ENCODE results near the gene PLA2G12A.
"Not testable (repeated sequence)": the region's sequence is repeated elsewhere in the genome, so short reads cannot be mapped to it uniquely, and the experiment has no call there.

Gene PLA2G12A

DNA sequence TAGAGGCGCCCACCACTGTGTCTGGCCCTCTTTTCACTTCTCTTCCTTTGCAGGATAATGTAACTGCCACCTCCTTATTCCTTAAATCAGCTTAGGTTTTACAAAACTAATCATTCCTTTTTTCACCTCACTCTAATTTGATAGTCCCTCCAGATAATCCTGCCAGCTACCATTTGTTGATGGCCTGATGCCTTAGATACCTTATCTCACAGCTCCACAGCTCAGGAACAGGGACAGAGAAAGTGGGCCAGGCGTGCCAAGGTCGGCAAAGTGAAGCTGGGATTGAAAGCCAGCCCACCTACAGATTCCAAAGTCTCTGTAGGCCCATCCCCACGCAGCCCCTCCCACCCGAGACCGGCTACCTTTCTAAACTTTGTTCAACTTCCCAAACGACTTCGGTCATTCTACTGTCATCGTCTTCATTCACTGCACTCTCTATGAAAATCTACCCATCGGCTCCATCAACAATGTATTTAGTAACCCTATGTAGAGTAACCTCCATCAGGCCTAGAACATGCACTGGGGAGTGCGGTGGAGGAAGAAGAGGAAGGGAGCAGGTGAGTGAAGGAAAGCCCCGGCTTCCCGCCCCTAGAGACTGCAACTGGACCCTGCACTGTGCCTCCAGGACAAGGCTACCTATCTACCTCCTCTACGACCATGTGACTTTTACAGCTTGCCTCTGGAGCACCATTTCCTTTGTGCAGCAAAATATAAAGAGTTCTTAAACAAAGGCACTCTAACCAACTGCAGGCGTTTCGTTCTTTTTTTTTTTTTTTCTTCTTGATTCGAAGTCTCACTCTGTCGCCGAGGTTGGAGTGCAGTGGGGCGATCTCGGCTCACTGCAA, 28.1 kb downstream of the PLA2G12A start:
- Histone ChIP-seq H3K36me3 (ENCODE audit: insufficient read depth, low read length) (peaks cover 6% of the 10 kb centered on the region; the same call in 1 of the 2 replicates), H3K27me3 (ENCODE audit: insufficient read depth, low read length) (no peaks in the 10 kb centered on the region), H3K4me3 (ENCODE audit: low read depth, low read length) (peak overlapping the region; percentile 91), H3K79me2 (ENCODE audit: control insufficient read depth, insufficient read depth, low read length, unreplicated experiment) (peaks cover 19% of the 10 kb centered on the region), H3K4me1 (ENCODE audit: control insufficient read depth, insufficient read depth, low read length, unreplicated experiment) (peaks cover 7% of the 10 kb centered on the region), H2AFZ (ENCODE audit: low read length, unreplicated experiment) (peak overlapping the region; percentile 99), H3K27ac (ENCODE audit: low read depth, low read length) (peak overlapping the region; percentile 28; the same call in 1 of the 2 replicates)

DNA sequence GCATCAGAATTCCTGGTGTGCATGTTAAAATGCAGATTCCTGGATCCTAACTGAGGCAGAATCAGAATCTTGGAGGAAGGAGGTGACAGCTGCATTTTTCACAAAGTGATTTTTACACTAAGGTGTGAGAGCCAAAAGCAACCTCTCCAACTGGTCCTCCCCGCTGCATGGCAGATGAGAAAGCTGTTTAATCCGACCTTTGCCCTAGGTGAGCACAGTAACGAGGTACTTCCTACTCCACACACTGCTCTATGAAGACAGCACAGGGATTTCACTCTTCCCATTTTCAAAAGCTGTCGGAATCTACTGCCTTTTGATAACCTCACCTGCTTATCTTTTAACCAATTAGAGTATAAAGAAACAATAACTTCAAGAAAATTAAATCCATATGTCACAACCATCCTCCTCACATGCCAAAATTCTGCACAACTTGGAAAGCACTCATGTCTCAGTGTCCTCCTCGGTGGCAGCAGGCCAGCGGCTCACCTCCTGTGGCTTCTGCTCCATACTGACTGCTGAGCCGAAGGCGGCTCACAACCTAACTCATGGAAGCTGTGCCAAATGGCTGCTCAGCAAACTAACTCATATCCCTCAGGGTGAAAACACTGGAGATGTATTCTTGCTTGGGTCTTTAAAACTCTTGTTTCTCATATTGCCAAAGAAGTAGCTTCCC, 30.2 kb downstream of the PLA2G12A start:
- Histone ChIP-seq H3K27me3 (ENCODE audit: insufficient read depth, low read length) (no peaks in the 10 kb centered on the region), H3K36me3 (ENCODE audit: insufficient read depth, low read length) (peaks cover 11% of the 10 kb centered on the region; the same call in 1 of the 2 replicates), H3K79me2 (ENCODE audit: control insufficient read depth, insufficient read depth, low read length, unreplicated experiment) (peaks cover 19% of the 10 kb centered on the region), H3K4me1 (ENCODE audit: control insufficient read depth, insufficient read depth, low read length, unreplicated experiment) (peaks cover 7% of the 10 kb centered on the region), H3K4me3 (ENCODE audit: low read depth, low read length) (no peak overlapping the region), H2AFZ (ENCODE audit: low read length, unreplicated experiment) (no peak overlapping the region), H3K27ac (ENCODE audit: low read depth, low read length) (no peak overlapping the region)

DNA sequence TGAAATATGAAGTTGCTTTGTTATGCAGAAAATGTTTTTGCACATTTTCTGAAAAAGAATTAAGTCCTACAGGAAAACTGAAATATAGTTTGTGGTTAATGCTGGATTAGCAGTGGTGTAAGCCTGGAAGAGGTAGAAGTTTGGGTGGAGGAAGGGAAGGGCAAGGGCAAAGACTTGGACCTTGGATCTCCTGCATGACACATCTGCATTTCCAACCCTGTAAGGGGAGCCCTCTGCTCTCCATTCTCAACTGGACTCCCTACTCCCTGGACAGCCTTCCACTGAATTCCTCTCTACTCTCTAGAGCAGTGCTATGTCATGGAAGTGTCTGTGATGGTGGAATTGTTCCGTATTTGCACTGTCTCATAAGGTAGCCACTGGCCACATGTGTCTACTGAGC, 31.2 kb downstream of the PLA2G12A start:
- H3K4me1 ChIP-seq (ENCODE audit: control insufficient read depth, insufficient read depth, low read length, unreplicated experiment): peaks cover 7% of the 10 kb centered on the region
- no peak overlapping the region for H2AFZ ChIP-seq (ENCODE audit: low read length, unreplicated experiment)
- H3K79me2 ChIP-seq (ENCODE audit: control insufficient read depth, insufficient read depth, low read length, unreplicated experiment): peaks cover 19% of the 10 kb centered on the region
- peaks cover 16% of the 10 kb centered on the region for H3K36me3 ChIP-seq (ENCODE audit: insufficient read depth, low read length)
- H3K27me3 ChIP-seq (ENCODE audit: insufficient read depth, low read length): no peaks in the 10 kb centered on the region
- H3K4me3 ChIP-seq (ENCODE audit: low read depth, low read length): no peak overlapping the region
- H3K27ac ChIP-seq (ENCODE audit: low read depth, low read length): no peak overlapping the region

DNA sequence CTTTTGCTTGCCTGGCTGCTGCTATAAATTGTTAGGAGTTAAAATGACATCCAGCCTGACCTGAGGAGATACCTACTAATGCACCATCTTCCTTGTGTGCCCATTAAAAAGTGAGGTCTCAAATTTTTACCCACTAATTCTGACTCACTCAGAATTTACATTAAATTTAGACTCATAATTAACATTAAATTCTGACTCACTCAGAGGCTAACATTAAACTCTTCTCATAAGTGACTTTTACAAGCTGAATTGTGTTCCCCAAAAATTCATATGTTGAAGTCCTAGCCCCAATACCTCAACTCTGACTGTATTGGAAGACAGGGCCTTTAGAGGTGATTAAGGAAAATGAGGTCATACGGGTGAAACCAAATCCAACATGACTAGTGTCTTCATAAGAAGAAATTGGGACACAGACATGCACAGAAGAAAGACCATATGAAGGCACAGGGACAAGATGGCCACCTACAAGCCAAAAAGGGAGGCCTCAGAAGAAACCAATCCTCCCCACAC, 38.4 kb downstream of the PLA2G12A start:
- no peaks in the 10 kb centered on the region for H3K79me2 ChIP-seq (ENCODE audit: control insufficient read depth, insufficient read depth, low read length, unreplicated experiment)
- no peaks in the 10 kb centered on the region for H3K4me1 ChIP-seq (ENCODE audit: control insufficient read depth, insufficient read depth, low read length, unreplicated experiment)
- no peaks in the 10 kb centered on the region for H3K27me3 ChIP-seq (ENCODE audit: insufficient read depth, low read length)
- no peak overlapping the region for H3K27ac ChIP-seq (ENCODE audit: low read depth, low read length)
- H2AFZ ChIP-seq (ENCODE audit: low read length, unreplicated experiment): no peak overlapping the region
- H3K36me3 ChIP-seq (ENCODE audit: insufficient read depth, low read length): peaks cover 18% of the 10 kb centered on the region
- no peak overlapping the region for H3K4me3 ChIP-seq (ENCODE audit: low read depth, low read length)

DNA sequence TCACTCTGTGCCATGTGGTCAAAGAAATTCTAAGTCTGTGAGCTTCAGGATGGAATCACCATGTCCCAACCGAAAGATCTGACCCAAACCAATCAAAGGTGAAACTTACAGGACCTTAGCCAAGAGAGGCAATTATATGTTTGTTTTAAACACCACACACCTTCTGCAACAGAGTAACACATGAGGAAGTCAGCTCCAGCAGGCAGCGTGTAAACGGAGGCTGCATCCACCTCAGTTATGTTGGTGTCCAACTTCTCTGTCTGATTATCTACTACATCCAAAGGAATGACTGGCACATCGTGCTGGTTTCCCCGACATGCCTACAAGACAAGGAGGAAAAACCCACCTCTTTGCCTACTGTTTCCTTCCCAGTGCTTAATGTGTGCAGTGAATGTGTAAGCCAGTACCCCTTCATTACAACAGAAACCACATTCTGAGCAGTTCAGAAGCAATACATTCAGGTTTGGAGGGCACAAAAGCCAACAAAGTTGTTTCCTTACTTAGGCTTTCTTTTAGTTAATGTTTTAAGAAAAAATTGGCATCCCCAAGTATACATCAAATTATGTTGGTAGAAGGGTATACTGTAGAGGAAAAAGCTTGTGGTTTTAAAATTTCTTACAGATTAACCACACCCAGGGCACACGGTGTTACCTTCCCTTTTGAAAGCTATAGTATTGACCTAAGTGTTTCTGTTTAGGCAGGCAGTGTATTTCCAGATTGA, 39.0 kb downstream of the PLA2G12A start:
- Histone ChIP-seq H3K4me1 (ENCODE audit: control insufficient read depth, insufficient read depth, low read length, unreplicated experiment) (no peaks in the 10 kb centered on the region), H3K27ac (ENCODE audit: low read depth, low read length) (no peak overlapping the region), H3K27me3 (ENCODE audit: insufficient read depth, low read length) (no peaks in the 10 kb centered on the region)

DNA sequence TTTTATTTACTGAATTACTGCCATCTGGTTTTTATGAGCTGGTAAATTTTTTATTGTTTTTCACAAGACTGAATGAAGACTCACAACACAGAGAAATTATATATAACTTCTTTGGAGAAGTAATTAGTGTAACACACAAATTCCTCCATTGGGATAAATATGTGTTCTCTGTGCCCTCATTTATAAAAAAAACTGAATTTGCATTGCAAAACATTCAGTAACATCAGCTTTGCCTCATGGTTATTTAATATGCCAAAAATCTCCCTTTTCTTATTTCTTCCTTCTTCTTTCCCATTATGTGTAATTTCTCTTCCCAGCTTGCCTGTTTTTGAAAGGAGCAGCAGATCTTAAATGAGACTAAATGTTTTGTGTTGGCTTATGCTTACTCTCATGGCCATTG, 45.1 kb downstream of the PLA2G12A start:
- H3K27ac ChIP-seq (ENCODE audit: low read depth, low read length): no peak overlapping the region
- H3K4me1 ChIP-seq (ENCODE audit: control insufficient read depth, insufficient read depth, low read length, unreplicated experiment): no peaks in the 10 kb centered on the region
- H3K36me3 ChIP-seq (ENCODE audit: insufficient read depth, low read length): 0 out of 2 replicates have a peak, but pooled peaks cover 3% of the 10 kb centered on the region
- no peaks in the 10 kb centered on the region for H3K79me2 ChIP-seq (ENCODE audit: control insufficient read depth, insufficient read depth, low read length, unreplicated experiment)
- H2AFZ ChIP-seq (ENCODE audit: low read length, unreplicated experiment): no peak overlapping the region
- no peak overlapping the region for H3K4me3 ChIP-seq (ENCODE audit: low read depth, low read length)
- no peaks in the 10 kb centered on the region for H3K27me3 ChIP-seq (ENCODE audit: insufficient read depth, low read length)

More for the DNA sequence above, 39.0 kb downstream of the PLA2G12A start:
- Histone ChIP-seq H3K79me2 (ENCODE audit: control insufficient read depth, insufficient read depth, low read length, unreplicated experiment) (no peaks in the 10 kb centered on the region), H3K36me3 (ENCODE audit: insufficient read depth, low read length) (peaks cover 14% of the 10 kb centered on the region), H3K4me3 (ENCODE audit: low read depth, low read length) (no peak overlapping the region), H2AFZ (ENCODE audit: low read length, unreplicated experiment) (no peak overlapping the region)

DNA sequence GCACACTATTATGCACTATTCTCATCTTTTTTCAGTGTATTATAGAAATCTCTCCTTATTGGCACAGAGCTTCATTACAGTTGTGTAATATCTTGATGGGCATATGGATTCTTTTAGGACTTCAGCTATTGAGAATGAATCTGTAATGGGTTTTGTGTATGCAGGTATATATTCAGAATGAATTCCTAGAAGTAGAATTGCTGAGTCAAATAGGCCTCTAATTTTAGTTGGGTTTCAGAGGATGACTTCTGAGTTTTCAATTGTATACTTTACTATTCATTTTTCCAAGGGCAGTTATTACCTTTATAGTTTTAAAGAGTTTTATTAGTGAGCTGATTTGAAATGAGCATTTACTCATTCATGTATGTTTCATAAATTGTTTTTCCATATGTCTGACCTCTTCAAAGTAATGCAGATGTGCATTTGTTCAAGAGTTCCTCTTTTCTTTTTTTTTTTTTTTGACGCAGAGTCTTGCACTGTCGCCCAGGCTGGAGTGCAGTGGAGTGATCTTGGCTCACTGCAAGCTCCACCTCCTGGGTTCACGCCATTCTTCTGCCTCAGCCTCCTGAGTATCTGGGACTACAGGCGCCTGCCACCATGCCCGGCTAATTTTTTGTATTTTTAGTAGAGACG, 46.1 kb downstream of the PLA2G12A start:
- no peak overlapping the region for H3K27ac ChIP-seq (ENCODE audit: low read depth, low read length)
- no peaks in the 10 kb centered on the region for H3K27me3 ChIP-seq (ENCODE audit: insufficient read depth, low read length)
- H3K79me2 ChIP-seq (ENCODE audit: control insufficient read depth, insufficient read depth, low read length, unreplicated experiment): no peaks in the 10 kb centered on the region
- no peak overlapping the region for H2AFZ ChIP-seq (ENCODE audit: low read length, unreplicated experiment)
- no peaks in the 10 kb centered on the region for H3K4me1 ChIP-seq (ENCODE audit: control insufficient read depth, insufficient read depth, low read length, unreplicated experiment)
- H3K36me3 ChIP-seq (ENCODE audit: insufficient read depth, low read length): no peaks in the 10 kb centered on the region
- H3K4me3 ChIP-seq (ENCODE audit: low read depth, low read length): no peak overlapping the region

DNA sequence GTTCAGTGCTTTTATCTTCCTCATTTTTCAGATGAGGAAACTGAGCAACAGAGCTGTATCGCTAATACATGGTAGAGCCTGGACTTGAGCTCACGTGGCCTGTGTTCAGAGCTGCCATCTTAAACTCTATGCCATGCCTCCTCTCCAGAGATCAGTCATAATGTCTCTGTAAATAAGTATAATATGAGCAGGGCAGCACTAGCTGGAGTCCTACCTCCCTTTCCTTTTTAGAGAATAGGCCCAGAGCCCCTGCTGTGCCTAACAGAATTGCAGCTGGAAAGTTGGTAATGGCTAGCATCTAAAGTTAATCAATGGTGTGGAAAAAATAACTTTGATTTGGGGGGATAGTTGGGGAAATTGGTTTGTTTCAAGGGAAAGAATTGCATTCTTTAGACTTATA, 47.0 kb downstream of the PLA2G12A start:
- no peaks in the 10 kb centered on the region for H3K4me1 ChIP-seq (ENCODE audit: control insufficient read depth, insufficient read depth, low read length, unreplicated experiment)
- no peak overlapping the region for H3K4me3 ChIP-seq (ENCODE audit: low read depth, low read length)
- no peak overlapping the region for H3K27ac ChIP-seq (ENCODE audit: low read depth, low read length)
- H3K79me2 ChIP-seq (ENCODE audit: control insufficient read depth, insufficient read depth, low read length, unreplicated experiment): no peaks in the 10 kb centered on the region
- no peaks in the 10 kb centered on the region for H3K36me3 ChIP-seq (ENCODE audit: insufficient read depth, low read length)
- no peak overlapping the region for H2AFZ ChIP-seq (ENCODE audit: low read length, unreplicated experiment)
- H3K27me3 ChIP-seq (ENCODE audit: insufficient read depth, low read length): no peaks in the 10 kb centered on the region

DNA sequence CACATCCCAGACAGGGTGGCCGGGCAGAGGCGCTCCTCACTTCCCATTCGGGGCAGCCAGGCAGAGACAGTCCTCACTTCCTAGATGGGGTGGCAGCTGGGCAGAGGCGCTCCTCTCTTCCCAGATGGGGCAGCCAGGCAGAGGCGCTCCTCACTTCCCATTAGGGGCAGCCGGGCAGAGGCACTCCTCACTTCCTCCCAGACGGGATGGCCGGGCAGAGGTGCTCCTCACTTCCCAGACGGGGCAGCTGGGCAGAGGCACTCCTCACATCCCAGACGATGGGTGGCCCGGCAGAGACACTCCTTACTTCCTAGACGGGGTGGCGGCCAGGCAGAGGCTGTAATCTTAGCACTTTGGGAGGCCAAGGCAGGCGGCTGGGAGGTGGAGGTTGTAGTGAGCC, 50.9 kb downstream of the PLA2G12A start:
- not testable (repeated sequence) for H3K4me1 ChIP-seq (ENCODE audit: control insufficient read depth, insufficient read depth, low read length, unreplicated experiment); H3K4me3 ChIP-seq (ENCODE audit: low read depth, low read length); H3K27ac ChIP-seq (ENCODE audit: low read depth, low read length); H3K27me3 ChIP-seq (ENCODE audit: insufficient read depth, low read length); H3K36me3 ChIP-seq (ENCODE audit: insufficient read depth, low read length); H3K79me2 ChIP-seq (ENCODE audit: control insufficient read depth, insufficient read depth, low read length, unreplicated experiment); H2AFZ ChIP-seq (ENCODE audit: low read length, unreplicated experiment)

DNA sequence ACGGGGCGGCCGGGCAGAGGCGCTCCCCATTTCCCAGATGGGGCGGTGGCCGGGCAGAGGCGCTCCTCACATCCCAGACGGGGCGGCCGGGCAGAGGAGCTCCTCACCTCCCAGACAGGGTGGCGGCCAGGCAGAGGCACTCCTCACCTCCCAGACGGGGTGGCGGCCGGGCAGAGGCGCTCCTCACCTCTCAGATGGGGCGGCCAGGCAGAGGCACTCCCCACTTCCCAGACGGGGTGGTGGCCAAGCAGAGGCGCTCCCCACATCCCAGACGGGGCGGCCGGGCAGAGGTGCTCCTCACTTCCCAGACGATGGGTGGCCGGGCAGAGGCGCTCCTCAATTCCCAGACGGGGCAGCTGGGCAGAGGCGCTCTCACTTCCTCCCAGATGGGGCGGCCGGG, 51.4 kb downstream of the PLA2G12A start:
- not testable (repeated sequence) for H3K4me1 ChIP-seq (ENCODE audit: control insufficient read depth, insufficient read depth, low read length, unreplicated experiment); H3K27ac ChIP-seq (ENCODE audit: low read depth, low read length); H3K4me3 ChIP-seq (ENCODE audit: low read depth, low read length); H2AFZ ChIP-seq (ENCODE audit: low read length, unreplicated experiment); H3K36me3 ChIP-seq (ENCODE audit: insufficient read depth, low read length); H3K79me2 ChIP-seq (ENCODE audit: control insufficient read depth, insufficient read depth, low read length, unreplicated experiment); H3K27me3 ChIP-seq (ENCODE audit: insufficient read depth, low read length)

Data from ACC112 (cell line).